Measurements from ENCODE around the gene PLCH1. TPM values are rescaled to one million over a fixed set of nuclear protein-coding genes. Genes with fewer than 3 reads are reported as not detected.

The PLCH1 gene
- total RNA-seq, 6 experiments from 2014 or later = not detected

DNA sequence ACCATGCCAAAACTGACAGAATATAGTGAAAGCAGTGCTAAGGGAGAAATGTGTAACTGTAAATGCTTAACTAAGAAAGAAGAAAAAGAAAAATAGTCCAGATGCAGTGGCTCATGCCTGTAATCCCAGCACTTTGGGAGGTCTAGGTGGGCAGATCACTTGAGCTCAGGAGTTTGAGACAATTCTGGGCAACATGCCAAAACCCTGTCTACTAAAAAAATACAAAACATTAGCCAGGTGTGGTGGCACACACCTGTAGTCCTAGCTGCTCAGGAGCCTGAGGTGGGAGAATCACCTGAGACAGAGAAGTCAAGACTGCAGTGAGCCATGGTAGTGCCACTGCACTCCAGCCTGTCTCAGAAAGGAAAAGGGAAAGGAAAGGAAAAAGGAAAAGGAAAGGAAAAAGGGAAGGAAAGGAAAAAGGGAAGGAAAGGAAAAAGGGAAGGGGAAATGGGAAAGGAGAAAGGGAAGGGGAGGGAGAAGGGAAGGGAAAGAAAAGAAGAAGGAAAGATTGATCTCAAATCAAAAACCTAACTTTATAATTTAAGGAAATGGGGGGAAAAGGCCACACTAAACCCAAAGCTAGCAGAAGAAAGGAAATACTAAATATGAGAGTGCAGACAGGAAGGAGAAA, 40.9 kb upstream of the PLCH1 start:
- TF ChIP-seq, protein P1, sequence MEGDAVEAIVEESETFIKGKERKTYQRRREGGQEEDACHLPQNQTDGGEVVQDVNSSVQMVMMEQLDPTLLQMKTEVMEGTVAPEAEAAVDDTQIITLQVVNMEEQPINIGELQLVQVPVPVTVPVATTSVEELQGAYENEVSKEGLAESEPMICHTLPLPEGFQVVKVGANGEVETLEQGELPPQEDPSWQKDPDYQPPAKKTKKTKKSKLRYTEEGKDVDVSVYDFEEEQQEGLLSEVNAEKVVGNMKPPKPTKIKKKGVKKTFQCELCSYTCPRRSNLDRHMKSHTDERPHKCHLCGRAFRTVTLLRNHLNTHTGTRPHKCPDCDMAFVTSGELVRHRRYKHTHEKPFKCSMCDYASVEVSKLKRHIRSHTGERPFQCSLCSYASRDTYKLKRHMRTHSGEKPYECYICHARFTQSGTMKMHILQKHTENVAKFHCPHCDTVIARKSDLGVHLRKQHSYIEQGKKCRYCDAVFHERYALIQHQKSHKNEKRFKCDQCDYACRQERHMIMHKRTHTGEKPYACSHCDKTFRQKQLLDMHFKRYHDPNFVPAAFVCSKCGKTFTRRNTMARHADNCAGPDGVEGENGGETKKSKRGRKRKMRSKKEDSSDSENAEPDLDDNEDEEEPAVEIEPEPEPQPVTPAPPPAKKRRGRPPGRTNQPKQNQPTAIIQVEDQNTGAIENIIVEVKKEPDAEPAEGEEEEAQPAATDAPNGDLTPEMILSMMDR (IDR thresholded peaks at IDR 0.05) = no peak
- H3K27me3 Mint-ChIP-seq (ENCODE audit: insufficient read depth) = no peaks in the 10 kb centered on the region
- H3K36me3 Mint-ChIP-seq (ENCODE audit: low read depth) = peaks cover 8% of the 10 kb centered on the region
- no peak overlapping the region for H3K27ac Mint-ChIP-seq
- no peak overlapping the region for H3K4me3 Mint-ChIP-seq
- DNase-seq = no peak
- peaks cover 8% of the 10 kb centered on the region for H3K9me3 Mint-ChIP-seq
- no peaks in the 10 kb centered on the region for H3K4me1 Mint-ChIP-seq (ENCODE audit: low read depth)

DNA sequence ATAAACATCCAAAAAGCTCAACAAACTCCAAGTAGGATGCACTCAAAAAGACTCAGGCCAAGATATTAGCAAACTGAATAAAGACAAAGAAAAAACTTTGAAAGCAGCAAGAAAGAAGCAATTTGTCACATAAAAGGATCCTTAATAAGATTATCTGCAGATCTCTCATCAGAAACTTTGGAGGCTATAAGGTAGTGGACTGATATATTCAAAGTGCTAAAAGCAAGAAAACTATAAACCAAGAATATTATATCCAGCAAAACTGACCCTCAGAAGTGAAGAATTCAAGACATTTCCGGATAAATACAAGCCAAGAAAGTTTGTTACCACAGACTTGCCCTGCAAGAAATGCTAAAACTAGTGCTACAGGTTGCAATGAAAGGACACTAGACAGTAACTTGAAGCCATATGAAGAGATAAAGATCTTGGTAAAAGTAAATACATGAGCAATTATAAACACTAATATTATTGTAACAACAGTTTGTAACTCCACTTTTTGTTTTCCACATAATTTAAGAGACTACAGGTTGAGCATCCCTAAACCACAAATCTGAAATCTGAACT, 37.6 kb upstream of the PLCH1 start:
- Mint-ChIP-seq H3K4me1 (ENCODE audit: low read depth) (peaks cover 11% of the 10 kb centered on the region), H3K9me3 (peaks cover 8% of the 10 kb centered on the region), H3K36me3 (ENCODE audit: low read depth) (peaks cover 8% of the 10 kb centered on the region), H3K27ac (no peak overlapping the region), H3K4me3 (no peak overlapping the region), H3K27me3 (ENCODE audit: insufficient read depth) (no peaks in the 10 kb centered on the region)
- no peak for DNase-seq
- TF ChIP-seq, protein P1 (IDR thresholded peaks at IDR 0.05) = no peak

DNA sequence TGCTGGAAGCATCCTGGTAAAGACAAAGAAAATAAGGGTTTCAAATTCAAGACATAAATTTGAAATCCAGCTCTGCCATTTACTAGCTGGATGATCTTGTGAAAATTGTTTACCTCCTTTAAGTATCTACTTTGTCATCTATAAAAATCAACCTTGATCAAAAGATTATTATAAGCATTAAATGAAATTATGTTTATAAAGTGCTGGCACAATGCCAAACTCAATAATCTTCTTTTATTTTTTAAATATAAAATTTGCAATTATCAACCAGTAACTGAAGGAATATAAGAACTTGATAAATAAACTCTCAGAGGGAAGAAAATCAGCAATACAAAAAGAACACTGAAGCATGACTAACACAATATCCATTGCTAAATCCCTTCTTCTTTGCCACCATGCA, 35.4 kb upstream of the PLCH1 start:
- H3K27me3 Mint-ChIP-seq (ENCODE audit: insufficient read depth) = no peaks in the 10 kb centered on the region
- DNase-seq = no peak
- peaks cover 8% of the 10 kb centered on the region for H3K36me3 Mint-ChIP-seq (ENCODE audit: low read depth)
- no peak overlapping the region for H3K4me3 Mint-ChIP-seq
- TF ChIP-seq, protein P1 (IDR thresholded peaks at IDR 0.05) = no peak
- peaks cover 8% of the 10 kb centered on the region for H3K9me3 Mint-ChIP-seq
- peaks cover 11% of the 10 kb centered on the region for H3K4me1 Mint-ChIP-seq (ENCODE audit: low read depth)
- no peak overlapping the region for H3K27ac Mint-ChIP-seq

DNA sequence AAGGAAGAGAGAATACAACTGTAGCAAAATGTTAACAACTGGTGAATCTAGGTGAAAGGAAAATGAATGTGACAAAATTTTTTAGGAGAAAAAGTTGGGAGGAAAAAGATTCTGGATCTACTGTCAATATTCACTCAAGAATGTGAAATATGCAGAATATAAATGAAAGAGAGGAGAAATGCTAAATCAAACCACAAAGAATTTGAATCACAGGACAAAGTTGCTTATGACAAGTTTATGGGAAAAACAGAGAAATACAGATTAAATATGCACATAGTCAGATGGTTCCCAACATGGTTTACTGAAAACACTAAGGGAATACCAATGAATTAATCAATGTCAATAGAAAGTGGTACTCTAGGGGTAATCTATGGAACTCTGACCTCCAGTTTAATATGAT, 33.6 kb upstream of the PLCH1 start:
- peaks cover 8% of the 10 kb centered on the region for H3K36me3 Mint-ChIP-seq (ENCODE audit: low read depth)
- H3K4me3 Mint-ChIP-seq = no peak overlapping the region
- no peak overlapping the region for H3K27ac Mint-ChIP-seq
- TF ChIP-seq, protein P1 (IDR thresholded peaks at IDR 0.05) = no peak
- no peaks in the 10 kb centered on the region for H3K27me3 Mint-ChIP-seq (ENCODE audit: insufficient read depth)
- peaks cover 8% of the 10 kb centered on the region for H3K9me3 Mint-ChIP-seq
- peaks cover 11% of the 10 kb centered on the region for H3K4me1 Mint-ChIP-seq (ENCODE audit: low read depth)
- DNase-seq = no peak

DNA sequence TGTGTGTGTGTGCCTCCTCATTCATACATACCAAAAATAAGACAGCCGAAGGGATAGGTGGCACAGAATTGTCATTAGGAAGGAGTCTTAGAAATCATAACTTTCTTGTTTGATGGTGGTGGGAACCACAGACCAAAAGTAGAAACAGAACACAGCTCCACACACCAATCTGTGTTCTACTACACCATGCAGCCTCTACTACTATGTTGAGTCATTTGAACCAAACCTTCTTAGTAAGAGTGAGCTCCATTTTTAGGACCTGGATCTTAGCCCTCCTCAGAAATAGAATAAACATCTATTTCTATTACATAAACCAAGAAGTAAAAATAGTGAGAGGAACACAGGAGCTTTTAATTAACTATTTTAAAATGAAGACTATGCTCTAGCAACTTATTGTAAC, 27.9 kb upstream of the PLCH1 start:
- TF ChIP-seq, protein P1 (IDR thresholded peaks at IDR 0.05) = no peak
- H3K27ac Mint-ChIP-seq = no peak overlapping the region
- no peak overlapping the region for H3K4me3 Mint-ChIP-seq
- H3K36me3 Mint-ChIP-seq (ENCODE audit: low read depth) = peaks cover 19% of the 10 kb centered on the region
- H3K27me3 Mint-ChIP-seq (ENCODE audit: insufficient read depth) = no peaks in the 10 kb centered on the region; the same call in 1 of the 2 replicates
- DNase-seq = no peak
- no peaks in the 10 kb centered on the region for H3K9me3 Mint-ChIP-seq
- no peaks in the 10 kb centered on the region for H3K4me1 Mint-ChIP-seq (ENCODE audit: low read depth)

Measured in HFFc6 (cell line).